ES-I3 (cell line): ENCODE measurements around the gene CTTN.

Source experiments
- H3K36me3 ChIP-seq: 2 replicates; pipeline ENCODE4 v1.6.1; 2013; ENCODE audit warnings: mild to moderate bottlenecking, low read length, control low read depth, moderate library complexity; ENCODE audit not compliant: insufficient read depth
- H3K4me1 ChIP-seq: 2 replicates; pipeline ENCODE4 v1.6.1; 2013; ENCODE audit warnings: mild to moderate bottlenecking, control low read depth, low read length; ENCODE audit not compliant: insufficient read depth
- H3K9ac ChIP-seq: 2 replicates; pipeline ENCODE4 v1.6.1; 2013; ENCODE audit warnings: low read depth, mild to moderate bottlenecking, low read length, moderate library complexity
- H3K9me3 ChIP-seq: 2 replicates; pipeline ENCODE4 v1.6.1; 2013; ENCODE audit warnings: mild to moderate bottlenecking, low read length, moderate library complexity; ENCODE audit not compliant: control insufficient read depth, insufficient read depth

CTTN gene

DNA sequence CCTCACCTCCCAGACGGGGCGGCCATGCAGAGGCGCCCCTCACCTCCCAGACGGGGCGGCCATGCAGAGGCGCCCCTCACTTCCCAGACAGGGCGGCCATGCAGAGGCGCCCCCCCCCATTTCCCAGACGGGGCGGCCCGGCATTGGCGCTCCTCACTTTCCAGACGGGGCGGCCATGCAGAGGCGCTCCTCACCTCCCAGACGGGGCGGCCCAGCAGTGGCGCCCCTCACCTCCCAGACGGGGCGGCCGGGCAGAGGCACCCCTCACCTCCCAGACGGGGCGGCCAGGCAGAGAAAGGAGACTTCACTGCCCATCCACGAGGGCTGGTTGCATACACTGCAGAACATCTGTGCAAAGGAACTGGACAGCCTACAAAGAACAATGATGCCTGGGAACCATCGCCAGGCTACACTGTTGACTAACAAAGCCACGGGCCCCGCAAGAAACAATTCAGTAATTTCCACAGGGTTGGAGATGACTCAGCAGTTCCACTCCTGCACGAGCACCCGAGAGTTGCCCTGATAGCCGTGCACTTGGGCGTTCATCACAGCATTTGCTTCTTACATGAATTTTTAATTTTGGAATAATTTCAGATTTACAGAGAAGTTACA, 58.7 kb downstream of the CTTN start:
- Histone ChIP-seq H3K4me1 (0 out of 2 replicates have a peak, but pooled peaks cover 5% of the 10 kb centered on the region), H3K9me3 (no peaks in the 10 kb centered on the region; the same call in 1 of the 2 replicates), H3K36me3 (no peaks in the 10 kb centered on the region), H3K9ac (no peak overlapping the region)

DNA sequence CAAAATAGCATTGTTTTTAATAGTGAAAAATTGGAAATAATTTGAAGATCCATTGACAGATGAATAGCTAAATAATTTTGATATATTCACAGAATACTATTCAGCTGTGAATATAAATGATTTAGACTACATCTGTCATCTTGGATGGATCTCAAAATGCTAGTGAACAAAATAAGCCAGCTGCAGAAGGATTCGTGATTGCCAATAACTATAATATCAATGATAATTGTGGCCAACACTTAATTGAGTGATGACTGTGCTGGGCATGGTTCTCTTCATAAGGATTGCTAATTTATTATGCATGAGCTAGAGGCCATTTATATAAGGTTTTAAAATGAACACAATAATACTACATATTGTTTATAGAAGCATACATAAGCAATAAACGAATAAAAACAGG, 60.4 kb downstream of the CTTN start:
- Histone ChIP-seq H3K9ac (no peak overlapping the region), H3K9me3 (no peaks in the 10 kb centered on the region; the same call in 1 of the 2 replicates), H3K4me1 (0 out of 2 replicates have a peak, but pooled peaks cover 5% of the 10 kb centered on the region), H3K36me3 (no peaks in the 10 kb centered on the region)

- Histone ChIP-seq H3K9ac (no peak overlapping the region), H3K9me3 (no peaks in the 10 kb centered on the region; the same call in 1 of the 2 replicates), H3K36me3 (no peaks in the 10 kb centered on the region), H3K4me1 (peaks cover 5% of the 10 kb centered on the region; the same call in 1 of the 2 replicates)
Measured at GRCh38 chr11:70460111-70460510, 61.8 kb downstream of the CTTN start.

DNA sequence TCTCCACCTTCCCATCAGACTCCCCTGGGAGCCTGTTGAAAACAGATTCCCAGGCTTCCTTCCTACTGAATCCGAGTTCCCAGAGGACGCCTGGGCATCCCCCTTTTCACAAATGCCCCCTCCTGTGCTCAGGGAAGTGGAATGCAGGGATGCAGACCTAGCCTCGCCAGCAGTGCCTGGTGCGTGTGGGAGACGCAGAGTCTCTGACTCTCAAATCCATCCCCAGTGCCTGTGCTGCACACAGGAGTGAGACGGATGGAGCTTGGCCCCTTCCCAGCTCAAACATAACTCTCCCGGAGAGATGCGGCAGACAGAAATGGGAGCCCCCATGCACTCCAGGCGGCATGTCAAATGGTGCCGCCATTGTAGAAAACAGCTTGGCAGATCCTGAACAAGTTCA, 62.6 kb downstream of the CTTN start:
- Histone ChIP-seq H3K36me3 (no peaks in the 10 kb centered on the region), H3K9ac (no peak overlapping the region), H3K4me1 (peaks cover 1% of the 10 kb centered on the region; the same call in 1 of the 2 replicates), H3K9me3 (no peaks in the 10 kb centered on the region; the same call in 1 of the 2 replicates)

DNA sequence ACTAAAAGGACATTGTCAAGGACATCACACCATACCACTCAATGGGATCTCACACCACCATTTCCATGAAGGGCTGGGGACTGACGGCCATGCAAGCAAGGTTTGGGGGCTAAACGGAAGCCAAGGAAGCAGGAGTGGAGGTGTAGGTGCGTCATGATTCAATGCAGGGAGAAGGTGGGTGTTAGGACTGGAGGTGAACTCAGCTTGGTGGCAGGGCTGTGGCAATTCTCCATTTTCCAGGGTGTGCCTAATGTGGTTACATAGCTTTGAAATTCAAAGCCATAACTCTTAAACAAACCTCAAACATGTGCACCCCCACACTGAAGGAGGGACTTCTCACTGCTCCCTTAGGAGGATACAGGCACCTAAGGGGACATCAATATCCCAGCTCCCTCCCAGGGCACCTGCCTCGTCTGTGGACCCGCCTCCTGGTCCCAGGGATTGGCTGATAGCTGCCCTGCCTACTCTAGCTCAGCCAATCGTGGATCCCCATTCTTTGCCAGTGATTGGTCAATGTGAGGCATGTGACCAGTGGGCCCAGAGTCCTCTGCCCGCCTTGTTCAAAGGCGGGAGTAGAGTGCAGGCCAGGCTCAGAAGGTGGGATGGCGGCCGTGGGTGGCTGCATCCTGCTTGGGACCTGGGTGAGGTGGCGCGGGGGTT, 64.6 kb downstream of the CTTN start:
- no peaks in the 10 kb centered on the region; the same call in 1 of the 2 replicates for H3K4me1 ChIP-seq
- no peak overlapping the region for H3K9ac ChIP-seq
- no peaks in the 10 kb centered on the region for H3K9me3 ChIP-seq
- no peaks in the 10 kb centered on the region for H3K36me3 ChIP-seq

DNA sequence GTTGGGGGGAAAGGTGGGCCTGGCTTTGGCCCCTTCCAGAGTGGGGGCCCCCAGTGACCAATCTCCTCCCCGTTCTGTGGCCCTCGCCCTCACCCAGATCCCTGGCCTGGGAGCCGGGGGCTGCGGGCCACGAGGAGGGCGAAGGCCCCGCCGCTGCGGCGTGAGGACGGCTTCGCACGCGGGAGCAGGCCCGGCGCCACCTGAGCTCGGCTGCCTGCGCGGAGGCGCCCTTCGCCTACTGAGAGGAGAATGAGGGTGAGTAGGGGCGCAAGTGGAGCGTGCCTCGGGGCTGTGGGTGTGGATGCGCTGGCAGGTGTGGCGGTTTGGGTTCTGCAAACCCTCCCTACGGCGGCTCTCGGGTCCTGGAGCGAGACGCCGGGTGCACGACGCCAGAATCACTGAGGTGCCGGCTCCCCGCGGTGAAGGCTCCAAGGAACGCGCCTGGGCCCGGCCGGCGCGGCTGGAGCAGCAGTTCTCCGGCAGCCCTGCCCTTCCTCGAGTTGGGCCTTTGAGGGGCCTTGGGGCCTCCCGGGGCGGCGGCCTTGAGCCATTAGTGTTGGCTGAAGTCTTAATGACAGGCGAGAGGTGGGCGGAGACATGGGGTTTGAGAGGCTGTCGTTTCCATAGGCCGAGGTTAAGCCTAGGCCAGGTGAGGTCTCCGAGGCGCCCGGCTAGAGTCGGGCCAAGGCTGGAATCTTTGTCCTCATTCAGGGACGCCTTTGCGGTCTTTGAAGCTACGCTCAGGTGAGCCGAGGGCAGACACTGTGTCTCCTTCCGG, 65.3 kb downstream of the CTTN start:
- H3K4me1 ChIP-seq: no peaks in the 10 kb centered on the region; the same call in 1 of the 2 replicates
- no peak overlapping the region for H3K9ac ChIP-seq
- H3K36me3 ChIP-seq: no peaks in the 10 kb centered on the region
- no peaks in the 10 kb centered on the region for H3K9me3 ChIP-seq

GRCh38 chr11:70464509-70465361, 66.4 kb downstream of the CTTN start:
- no peaks in the 10 kb centered on the region; the same call in 1 of the 2 replicates for H3K4me1 ChIP-seq
- H3K36me3 ChIP-seq: no peaks in the 10 kb centered on the region
- H3K9me3 ChIP-seq: no peaks in the 10 kb centered on the region
- H3K9ac ChIP-seq: no peak overlapping the region

GRCh38 chr11:70466154-70466553, 67.8 kb downstream of the CTTN start:
- H3K9ac ChIP-seq: no peak overlapping the region
- H3K9me3 ChIP-seq: no peaks in the 10 kb centered on the region
- H3K36me3 ChIP-seq: no peaks in the 10 kb centered on the region
- no peaks in the 10 kb centered on the region; the same call in 1 of the 2 replicates for H3K4me1 ChIP-seq

DNA sequence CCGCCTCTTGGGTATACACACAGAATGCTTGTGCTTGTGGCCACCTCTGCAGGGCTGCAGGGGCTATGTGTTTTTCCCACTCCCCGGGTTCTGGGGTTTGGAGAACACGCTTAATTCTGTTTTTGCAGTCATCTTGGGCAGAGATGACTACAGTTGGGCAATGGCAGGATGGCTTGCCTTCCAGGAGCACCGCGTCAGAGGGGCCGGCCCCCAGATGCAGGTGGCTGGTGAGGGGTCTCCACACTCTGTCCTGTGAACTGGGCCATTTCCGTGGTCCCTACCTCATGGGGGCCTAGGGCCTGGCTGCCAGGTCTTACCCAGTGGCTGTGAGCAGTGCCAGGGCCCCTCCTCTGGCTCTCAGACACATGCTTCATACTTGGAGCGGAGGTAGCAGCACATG, 68.3 kb downstream of the CTTN start:
- Histone ChIP-seq H3K36me3 (no peaks in the 10 kb centered on the region), H3K9me3 (no peaks in the 10 kb centered on the region), H3K9ac (no peak overlapping the region), H3K4me1 (no peaks in the 10 kb centered on the region; the same call in 1 of the 2 replicates)

- Histone ChIP-seq H3K9ac (no peak overlapping the region), H3K36me3 (no peaks in the 10 kb centered on the region), H3K4me1 (no peaks in the 10 kb centered on the region; the same call in 1 of the 2 replicates), H3K9me3 (no peaks in the 10 kb centered on the region)
Measured at GRCh38 chr11:70467201-70468085, 69.1 kb downstream of the CTTN start.

GRCh38 chr11:70468256-70469195, 70.2 kb downstream of the CTTN start:
- H3K9me3 ChIP-seq: no peaks in the 10 kb centered on the region
- no peak overlapping the region for H3K9ac ChIP-seq
- no peaks in the 10 kb centered on the region; the same call in 1 of the 2 replicates for H3K4me1 ChIP-seq
- H3K36me3 ChIP-seq: no peaks in the 10 kb centered on the region; the same call in 1 of the 2 replicates

GRCh38 chr11:70470127-70470526, 71.8 kb downstream of the CTTN start:
- no peaks in the 10 kb centered on the region for H3K9me3 ChIP-seq
- H3K4me1 ChIP-seq: no peaks in the 10 kb centered on the region; the same call in 1 of the 2 replicates
- no peaks in the 10 kb centered on the region; the same call in 1 of the 2 replicates for H3K36me3 ChIP-seq
- no peak overlapping the region for H3K9ac ChIP-seq
